Gastroesophageal sphincter (tissue), 4 donors: ENCODE measurements around the gene DOK6. TPM values are rescaled to one million over a fixed set of nuclear protein-coding genes. Genes with fewer than 3 reads are reported as not detected.

ENCODE experiments used
- ATAC-seq: fragments of 150-250 bp; one replicate; pipeline ENCODE4 v1.9.1; 2016; ENCODE audit warnings: mild to moderate bottlenecking, moderate library complexity
- H3K27ac ChIP-seq, 4 donors: fragments of 200-600 bp; sonication (generic) in 3 of 4; 1 replicate in 3 of 4; 2 replicates in 1 of 4; pipeline ENCODE4 v1.5.1; 2016 to 2019
- H3K27me3 ChIP-seq: fragments of 200-600 bp; sonication (generic); one replicate; pipeline ENCODE4 v1.5.1; 2019
- H3K36me3 ChIP-seq, 2 donors: fragments of 200-600 bp; sonication (generic); one replicate each; pipeline ENCODE4 v1.5.1; 2019; ENCODE audit warnings: control low read depth in 1 of 2
- H3K4me1 ChIP-seq, 3 donors: fragments of 200-600 bp; sonication (generic); 1 replicate in 2 of 3; 2 replicates in 1 of 3; pipeline ENCODE4 v1.5.1; 2016 to 2019; ENCODE audit warnings: control low read depth in 2 of 3
- H3K4me3 ChIP-seq, 2 donors: fragments of 200-600 bp; sonication (generic); one replicate each; pipeline ENCODE4 v1.5.1; 2019; ENCODE audit warnings: mild to moderate bottlenecking in 1 of 2, moderate library complexity in 1 of 2
- H3K9me3 ChIP-seq, 3 donors: fragments of 200-600 bp; sonication (generic); one replicate each; pipeline ENCODE4 v1.5.1; 2017 to 2019; ENCODE audit warnings: control low read depth in 2 of 3
- CTCF ChIP-seq, 4 experiments: fragments of 200-600 bp in 2 of 4; fragments of 450-650 bp in 2 of 4; sonication (generic) in 1 of 4; IDR thresholded peaks; one replicate each; pipeline ENCODE4 v1.5.1; 2017 to 2019; ENCODE audit warnings: antibody characterized with exemption in 4 of 4, mild to moderate bottlenecking in 2 of 4, moderate library complexity in 2 of 4
- EP300 ChIP-seq: sonication (generic); formaldehyde crosslinking; IDR thresholded peaks from one replicate; pipeline ENCODE4 v1.6.1; 2017; ENCODE audit warnings: antibody characterized with exemption, mild to moderate bottlenecking
- POLR2A ChIP-seq, 2 donors: fragments of 450-650 bp; IDR thresholded peaks; one replicate each; pipeline ENCODE4 v1.6.1; 2017; ENCODE audit warnings: antibody characterized with exemption in 2 of 2, mild to moderate bottlenecking in 2 of 2, moderate library complexity in 1 of 2
- POLR2AphosphoS5 ChIP-seq: sonication (generic); formaldehyde crosslinking; IDR thresholded peaks from one replicate; pipeline ENCODE4 v1.6.1; 2017; ENCODE audit warnings: antibody characterized with exemption
- WGBS, 2 donors: methylation state at CpG; one replicate each; pipeline ENCODE4 v1.1.5; 2018; ENCODE audit warnings: low coverage in 1 of 2; 5-methylcytosine and 5-hydroxymethylcytosine counted together
- total RNA-seq, 4 donors: library from RNA; depleted of rRNA; stranded (reverse); fragments of >200 nt; gene quantifications; one replicate each; pipeline ENCODE4 v1.1.0, GENCODE V29; 2016

Gene DOK6
- total RNA-seq, 4 donors from 2014 or later, result 0.62 to 3.4 (median 2.7) TPM

GRCh38 chr18:69588301-69588700 lies 187.6 kb downstream of the DOK6 start:
- no peak overlapping the region for H3K4me3 ChIP-seq
- no peaks in the 10 kb centered on the region for H3K36me3 ChIP-seq
- no peak for ATAC-seq
- no peaks in the 10 kb centered on the region for H3K4me1 ChIP-seq
- WGBS, 2 donors, result 90 to 92% methylated on average over 1 to 3 of the region's 3 CpGs
- H3K9me3 ChIP-seq, result no peaks in the 10 kb centered on the region
- TF ChIP-seq POLR2A (IDR thresholded peaks at IDR 0.05) (no peak), EP300 (no peak), POLR2AphosphoS5 (no peak), CTCF (IDR thresholded peaks at IDR 0.05) (no peak)
- H3K27ac ChIP-seq, result no peak overlapping the region
- no peaks in the 10 kb centered on the region for H3K27me3 ChIP-seq

- Histone ChIP-seq H3K9me3 (no peaks in the 10 kb centered on the region), H3K27me3 (no peaks in the 10 kb centered on the region), H3K36me3 (no peaks in the 10 kb centered on the region), H3K4me1 (no peaks in the 10 kb centered on the region), H3K27ac (no peak overlapping the region), H3K4me3 (no peak overlapping the region)
- whole genome bisulfite sequencing, 2 donors, result 50 to 62% methylated on average over 3 of the region's 3 CpGs
- TF ChIP-seq POLR2A (IDR thresholded peaks at IDR 0.05), result no peak
- TF ChIP-seq CTCF (IDR thresholded peaks at IDR 0.05), result no peak
- TF ChIP-seq EP300, result no peak
- TF ChIP-seq POLR2AphosphoS5, result no peak
- ATAC-seq, result no peak
Measured at GRCh38 chr18:69590150-69590549, 189.5 kb downstream of the DOK6 start.

GRCh38 chr18:69596345-69596744 lies 195.7 kb downstream of the DOK6 start:
- no peak for ATAC-seq
- H3K4me1 ChIP-seq, result no peaks in the 10 kb centered on the region
- peaks cover 0 to 12% (median 0%) of the 10 kb centered on the region in 3 donors for H3K9me3 ChIP-seq
- no peaks in the 10 kb centered on the region for H3K36me3 ChIP-seq
- no peaks in the 10 kb centered on the region for H3K27me3 ChIP-seq
- 98 to 100% methylated on average over 4 of the region's 4 CpGs for WGBS, 2 donors
- no peak overlapping the region for H3K4me3 ChIP-seq
- no peak overlapping the region for H3K27ac ChIP-seq
- TF ChIP-seq CTCF (IDR thresholded peaks at IDR 0.05) (no peak), EP300 (no peak), POLR2AphosphoS5 (no peak), POLR2A (IDR thresholded peaks at IDR 0.05) (no peak)

- TF ChIP-seq POLR2A (IDR thresholded peaks at IDR 0.05), result no peak
- TF ChIP-seq CTCF (IDR thresholded peaks at IDR 0.05), result no peak
- no peak for TF ChIP-seq POLR2AphosphoS5
- TF ChIP-seq EP300, result no peak
- WGBS, 2 donors, result 94% methylated on average over 5 of the region's 5 CpGs; no CpG with 5 or more reads in 1 of the 2 donors
- Histone ChIP-seq H3K4me3 (no peak overlapping the region), H3K27ac (no peak overlapping the region), H3K9me3 (peaks cover 0 to 12% (median 0%) of the 10 kb centered on the region in 3 donors), H3K36me3 (no peaks in the 10 kb centered on the region), H3K27me3 (no peaks in the 10 kb centered on the region), H3K4me1 (no peaks in the 10 kb centered on the region)
- no peak for ATAC-seq
Measured at GRCh38 chr18:69597561-69597960, 196.9 kb downstream of the DOK6 start.

- Histone ChIP-seq H3K4me1 (no peaks in the 10 kb centered on the region), H3K4me3 (no peak overlapping the region), H3K36me3 (no peaks in the 10 kb centered on the region), H3K27me3 (no peaks in the 10 kb centered on the region), H3K27ac (no peak overlapping the region), H3K9me3 (peaks cover 0 to 12% (median 0%) of the 10 kb centered on the region in 3 donors)
- WGBS, 2 donors, result 85 to 94% methylated on average over 7 to 8 of the region's 8 CpGs
- ATAC-seq, result no peak
- no peak for TF ChIP-seq EP300
- no peak for TF ChIP-seq POLR2AphosphoS5
- no peak for TF ChIP-seq POLR2A (IDR thresholded peaks at IDR 0.05)
- TF ChIP-seq CTCF (IDR thresholded peaks at IDR 0.05), result no peak
Measured at GRCh38 chr18:69599377-69599776, 198.7 kb downstream of the DOK6 start.
